ENCODE results near the gene FGF21. TPM values are rescaled to one million over a fixed set of nuclear protein-coding genes. Genes with fewer than 3 reads are reported as not detected.

Gene FGF21
- total RNA-seq, 1 experiment from 2014 or later, result not detected

GRCh38 chr19:48737360-48737998 lies 17.8 kb upstream of the FGF21 start:
- DNase-seq, result no peak
- Histone ChIP-seq H3K9me2 (replicated peaks; ENCODE audit: insufficient read depth, low read length) (no peaks in the 10 kb centered on the region), H3K79me2 (ENCODE audit: low read length) (no peaks in the 10 kb centered on the region), H3K27ac (ENCODE audit: low read length) (no peak overlapping the region), H3K4me2 (ENCODE audit: low read depth, low read length, poor library complexity, severe bottlenecking) (no peak overlapping the region), H3K27me3 (ENCODE audit: low read length) (no peaks in the 10 kb centered on the region), H3K4me1 (ENCODE audit: low read length) (peaks cover 3% of the 10 kb centered on the region; the same call in 1 of the 2 replicates), H3K36me3 (ENCODE audit: insufficient read depth, low read length) (no peaks in the 10 kb centered on the region), H3K9me3 (ENCODE audit: low read length) (no peaks in the 10 kb centered on the region), H3K4me3 (ENCODE audit: low read length) (no peak overlapping the region), H2AFZ (ENCODE audit: low read length) (no peak overlapping the region), H4K20me1 (ENCODE audit: insufficient read depth, low read depth, low read length) (no peaks in the 10 kb centered on the region), H3K9ac (ENCODE audit: low read length) (no peak overlapping the region)

- no peak overlapping the region for H2AFZ ChIP-seq (ENCODE audit: low read length)
- DNase-seq, result peak; percentile 96
- no peaks in the 10 kb centered on the region for H4K20me1 ChIP-seq (ENCODE audit: insufficient read depth, low read depth, low read length)
- H3K4me1 ChIP-seq (ENCODE audit: low read length), result peaks cover 3% of the 10 kb centered on the region; the same call in 1 of the 2 replicates
- H3K27ac ChIP-seq (ENCODE audit: low read length), result no peak overlapping the region
- H3K27me3 ChIP-seq (ENCODE audit: low read length), result no peaks in the 10 kb centered on the region
- H3K9ac ChIP-seq (ENCODE audit: low read length), result no peak overlapping the region
- H3K9me2 ChIP-seq (replicated peaks; ENCODE audit: insufficient read depth, low read length), result no peaks in the 10 kb centered on the region
- no peak overlapping the region for H3K4me3 ChIP-seq (ENCODE audit: low read length)
- no peaks in the 10 kb centered on the region for H3K79me2 ChIP-seq (ENCODE audit: low read length)
- no peaks in the 10 kb centered on the region for H3K36me3 ChIP-seq (ENCODE audit: insufficient read depth, low read length)
- H3K9me3 ChIP-seq (ENCODE audit: low read length), result no peaks in the 10 kb centered on the region
- peak overlapping the region; percentile 15 for H3K4me2 ChIP-seq (ENCODE audit: low read depth, low read length, poor library complexity, severe bottlenecking)
These were observed 16.5 kb upstream of the FGF21 start for GRCh38 chr19:48738557-48739403.

- no peak overlapping the region for H2AFZ ChIP-seq (ENCODE audit: low read length)
- no peaks in the 10 kb centered on the region for H3K9me3 ChIP-seq (ENCODE audit: low read length)
- H3K4me2 ChIP-seq (ENCODE audit: low read depth, low read length, poor library complexity, severe bottlenecking), result peak overlapping the region; percentile 15
- no peaks in the 10 kb centered on the region for H3K9me2 ChIP-seq (replicated peaks; ENCODE audit: insufficient read depth, low read length)
- no peak overlapping the region for H3K27ac ChIP-seq (ENCODE audit: low read length)
- H3K36me3 ChIP-seq (ENCODE audit: insufficient read depth, low read length), result no peaks in the 10 kb centered on the region
- no peaks in the 10 kb centered on the region for H4K20me1 ChIP-seq (ENCODE audit: insufficient read depth, low read depth, low read length)
- H3K79me2 ChIP-seq (ENCODE audit: low read length), result no peaks in the 10 kb centered on the region
- H3K4me3 ChIP-seq (ENCODE audit: low read length), result no peak overlapping the region
- no peak for DNase-seq
- peaks cover 3% of the 10 kb centered on the region; the same call in 1 of the 2 replicates for H3K4me1 ChIP-seq (ENCODE audit: low read length)
- no peaks in the 10 kb centered on the region for H3K27me3 ChIP-seq (ENCODE audit: low read length)
- H3K9ac ChIP-seq (ENCODE audit: low read length), result no peak overlapping the region
These were observed 15.7 kb upstream of the FGF21 start for GRCh38 chr19:48739404-48740163.

- H3K4me1 ChIP-seq (ENCODE audit: low read length), result peaks cover 3% of the 10 kb centered on the region; the same call in 1 of the 2 replicates
- no peak within 1 kb of the TSS for H3K4me3 ChIP-seq (ENCODE audit: low read length)
- no peaks in the 10 kb centered on the region for H3K36me3 ChIP-seq (ENCODE audit: insufficient read depth, low read length)
- H3K27ac ChIP-seq (ENCODE audit: low read length), result no peak within 1 kb of the TSS
- no peaks in the 10 kb centered on the region for H3K9me3 ChIP-seq (ENCODE audit: low read length)
- H4K20me1 ChIP-seq (ENCODE audit: insufficient read depth, low read depth, low read length), result no peaks in the 10 kb centered on the region
- H3K79me2 ChIP-seq (ENCODE audit: low read length), result no peaks in the 10 kb centered on the region
- no peaks in the 10 kb centered on the region for H3K27me3 ChIP-seq (ENCODE audit: low read length)
- H2AFZ ChIP-seq (ENCODE audit: low read length), result no peak within 1 kb of the TSS
- H3K9me2 ChIP-seq (replicated peaks; ENCODE audit: insufficient read depth, low read length), result no peaks in the 10 kb centered on the region
- no peak for DNase-seq
- H3K4me2 ChIP-seq (ENCODE audit: low read depth, low read length, poor library complexity, severe bottlenecking), result no peak within 1 kb of the TSS
- no peak within 1 kb of the TSS for H3K9ac ChIP-seq (ENCODE audit: low read length)
These were observed 15.0 kb upstream of the FGF21 start, which contains the start of gene RASIP1 for GRCh38 chr19:48740164-48740972. Gene RASIP1, minus strand, starts transcription at chr19:48740610. Its CDS starts 328 bp downstream, at chr19:48740282.

GRCh38 chr19:48741129-48741999 lies 14.0 kb upstream of the FGF21 start:
- Histone ChIP-seq H3K4me2 (ENCODE audit: low read depth, low read length, poor library complexity, severe bottlenecking) (no peak overlapping the region), H3K27ac (ENCODE audit: low read length) (no peak overlapping the region), H3K27me3 (ENCODE audit: low read length) (no peaks in the 10 kb centered on the region), H4K20me1 (ENCODE audit: insufficient read depth, low read depth, low read length) (no peaks in the 10 kb centered on the region), H3K79me2 (ENCODE audit: low read length) (no peaks in the 10 kb centered on the region), H3K4me1 (ENCODE audit: low read length) (peaks cover 3% of the 10 kb centered on the region; the same call in 1 of the 2 replicates), H3K4me3 (ENCODE audit: low read length) (no peak overlapping the region), H3K9me3 (ENCODE audit: low read length) (no peaks in the 10 kb centered on the region), H2AFZ (ENCODE audit: low read length) (0 out of 2 replicates have a peak overlapping the region, but pooled peaks have one; percentile 4), H3K9ac (ENCODE audit: low read length) (no peak overlapping the region), H3K36me3 (ENCODE audit: insufficient read depth, low read length) (no peaks in the 10 kb centered on the region), H3K9me2 (replicated peaks; ENCODE audit: insufficient read depth, low read length) (no peaks in the 10 kb centered on the region)
- peak; percentile 88 for DNase-seq

- H2AFZ ChIP-seq (ENCODE audit: low read length), result no peak overlapping the region
- DNase-seq, result no peak
- no peaks in the 10 kb centered on the region for H3K9me2 ChIP-seq (replicated peaks; ENCODE audit: insufficient read depth, low read length)
- H3K27ac ChIP-seq (ENCODE audit: low read length), result no peak overlapping the region
- H3K36me3 ChIP-seq (ENCODE audit: insufficient read depth, low read length), result no peaks in the 10 kb centered on the region
- H3K9ac ChIP-seq (ENCODE audit: low read length), result no peak overlapping the region
- H3K79me2 ChIP-seq (ENCODE audit: low read length), result no peaks in the 10 kb centered on the region
- no peaks in the 10 kb centered on the region for H3K27me3 ChIP-seq (ENCODE audit: low read length)
- no peaks in the 10 kb centered on the region for H3K9me3 ChIP-seq (ENCODE audit: low read length)
- peaks cover 3% of the 10 kb centered on the region; the same call in 1 of the 2 replicates for H3K4me1 ChIP-seq (ENCODE audit: low read length)
- H4K20me1 ChIP-seq (ENCODE audit: insufficient read depth, low read depth, low read length), result no peaks in the 10 kb centered on the region
- no peak overlapping the region for H3K4me2 ChIP-seq (ENCODE audit: low read depth, low read length, poor library complexity, severe bottlenecking)
- no peak overlapping the region for H3K4me3 ChIP-seq (ENCODE audit: low read length)
These were observed 13.2 kb upstream of the FGF21 start for GRCh38 chr19:48742096-48742495.
